Kidney capillary endothelial cell (primary cell): ENCODE measurements around the gene ANTXR1.

Source experiments
- DNase-seq: peaks from one replicate; pipeline ENCODE4 v3.0.0-alpha.2; 2018; ENCODE audit warnings: low spot score

The ANTXR1 gene

DNA sequence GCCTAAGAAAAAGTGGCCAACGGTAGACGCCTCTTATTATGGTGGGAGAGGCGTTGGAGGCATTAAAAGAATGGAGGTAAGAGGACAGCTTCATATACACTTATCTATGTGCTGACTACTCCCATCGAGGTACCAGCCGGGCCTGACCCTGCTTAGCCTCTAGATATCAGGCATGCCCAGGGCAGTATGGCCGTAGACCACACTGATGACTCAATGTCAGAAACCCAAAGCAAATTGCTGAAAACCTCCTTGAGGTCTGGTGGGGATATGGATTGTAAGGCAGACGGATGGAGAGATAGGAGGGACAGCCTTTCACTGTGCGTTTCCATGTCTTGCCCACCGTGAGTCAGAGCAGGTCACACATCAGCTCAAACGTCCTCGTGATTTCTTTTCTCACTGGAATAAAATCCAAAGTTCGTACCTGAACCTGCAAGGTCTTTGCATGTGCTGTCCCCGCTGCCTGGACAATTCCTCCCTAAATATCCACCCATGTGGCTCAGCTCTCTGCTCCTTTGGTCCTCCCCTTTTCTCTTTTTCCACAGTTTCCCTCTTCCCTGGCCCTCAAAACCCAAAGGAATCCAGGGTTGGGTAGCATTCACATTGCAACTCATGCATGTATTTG is 168.9 kb downstream of the ANTXR1 start:
- DNase-seq: no peak

DNA sequence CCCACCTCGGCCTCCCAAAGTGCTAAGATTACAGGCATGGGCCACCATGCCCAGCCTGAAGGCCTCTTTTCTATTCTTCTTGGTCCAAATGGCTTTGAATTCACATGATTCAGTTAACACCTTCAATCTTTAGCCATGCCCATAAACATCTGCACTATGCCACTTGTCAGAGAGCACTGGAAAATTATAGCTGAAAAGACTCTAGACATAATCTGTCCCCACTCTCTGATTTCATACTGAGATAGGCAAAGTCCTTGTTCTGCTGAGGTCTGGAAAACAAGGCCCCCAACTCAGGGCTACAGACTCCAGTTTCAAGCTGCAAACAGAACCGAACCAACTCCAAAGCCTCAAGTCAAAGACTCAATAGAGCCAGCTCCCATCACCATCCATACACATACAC is 170.7 kb downstream of the ANTXR1 start:
- DNase-seq: no peak

DNA sequence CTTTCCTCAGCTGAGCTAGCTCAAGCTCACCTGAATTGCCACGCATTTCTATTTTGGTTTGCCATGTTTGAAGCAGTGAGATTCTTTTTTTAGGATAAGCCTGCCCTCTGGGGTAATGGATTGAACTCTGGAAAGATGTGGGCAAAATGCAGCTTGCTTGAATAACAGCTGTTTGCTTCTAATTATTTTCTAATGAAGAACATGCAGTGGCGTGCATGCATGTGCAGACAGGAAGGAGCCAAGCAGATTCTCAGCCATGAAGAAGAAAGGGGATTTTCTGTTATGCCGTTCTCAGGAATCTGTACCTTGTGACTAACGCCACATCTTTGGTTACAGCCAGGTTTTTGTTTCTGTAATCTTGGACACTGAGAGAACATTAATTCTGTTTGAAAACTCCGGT is 171.2 kb downstream of the ANTXR1 start:
- DNase-seq: no peak

DNA sequence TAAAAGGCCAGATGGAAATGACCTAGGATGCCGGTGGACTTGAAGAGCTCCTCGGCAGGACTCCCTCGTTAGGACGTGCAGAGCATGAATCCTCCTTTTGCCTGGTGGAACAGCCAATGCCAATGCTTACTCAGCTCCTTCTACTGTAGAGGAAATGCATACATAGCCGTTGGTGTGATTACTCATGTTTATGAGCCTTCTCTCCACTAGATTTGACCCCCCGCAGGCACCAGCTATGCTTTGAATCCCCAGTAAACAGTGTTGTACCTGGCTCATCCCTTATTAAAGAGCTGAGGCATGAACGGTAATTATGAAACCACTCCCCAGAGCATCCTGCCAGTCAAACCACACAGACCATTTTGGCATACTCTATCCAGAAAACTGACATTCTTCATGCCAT is 172.8 kb downstream of the ANTXR1 start:
- DNase-seq: no peak

DNA sequence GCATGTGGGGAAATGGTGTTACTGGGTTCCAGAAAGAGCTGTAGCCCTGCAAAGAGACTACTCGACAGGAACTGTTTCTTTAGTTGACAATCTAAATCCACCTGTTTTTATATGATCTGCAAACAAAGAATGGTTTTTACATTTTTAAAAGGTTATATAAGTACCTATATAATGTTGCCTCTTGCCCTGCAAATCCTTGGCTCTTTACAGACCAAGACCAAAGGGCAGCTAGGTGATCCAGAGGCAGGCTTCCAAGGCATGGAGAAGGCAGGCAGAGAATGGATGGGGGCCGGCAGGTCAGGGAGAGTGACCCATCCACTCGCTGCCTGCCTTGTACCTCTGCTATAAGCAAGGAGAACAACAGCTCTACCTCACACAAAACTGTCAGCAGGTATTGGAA is 173.6 kb downstream of the ANTXR1 start:
- no peak for DNase-seq

DNA sequence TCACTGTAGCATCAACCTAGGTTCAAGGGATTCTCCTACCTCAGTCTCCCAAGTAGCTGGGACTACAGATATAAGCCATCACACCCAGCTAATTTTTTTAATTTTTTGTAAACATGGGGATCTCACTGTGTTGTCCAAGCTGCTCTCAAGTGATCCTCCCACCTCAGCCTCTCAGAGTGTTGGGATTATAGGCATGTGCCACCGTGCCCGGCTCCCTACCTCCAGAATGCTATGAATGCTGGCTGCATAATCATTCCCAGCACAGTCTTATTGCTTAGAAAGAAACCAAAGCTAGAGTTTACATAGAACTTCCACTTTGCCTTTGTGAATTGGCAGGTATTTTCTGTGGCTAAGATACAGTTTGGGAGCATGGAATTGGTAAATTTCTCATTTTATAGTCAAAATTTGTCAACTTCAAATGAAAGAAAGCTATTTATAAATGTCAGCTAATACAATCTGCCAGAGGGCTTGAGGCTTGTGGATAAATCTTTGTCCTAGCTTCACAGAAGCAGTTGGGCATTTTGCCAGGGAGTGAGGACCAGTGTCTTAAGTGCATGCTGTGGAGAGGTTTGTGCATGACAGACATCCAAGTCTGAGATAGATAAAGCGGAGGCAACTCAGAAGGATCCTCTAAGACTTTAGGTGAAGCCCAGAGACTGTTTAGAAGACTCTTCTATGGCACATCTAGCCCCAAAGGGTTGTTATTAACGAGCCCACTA is 175.4 kb downstream of the ANTXR1 start:
- no peak for DNase-seq

DNA sequence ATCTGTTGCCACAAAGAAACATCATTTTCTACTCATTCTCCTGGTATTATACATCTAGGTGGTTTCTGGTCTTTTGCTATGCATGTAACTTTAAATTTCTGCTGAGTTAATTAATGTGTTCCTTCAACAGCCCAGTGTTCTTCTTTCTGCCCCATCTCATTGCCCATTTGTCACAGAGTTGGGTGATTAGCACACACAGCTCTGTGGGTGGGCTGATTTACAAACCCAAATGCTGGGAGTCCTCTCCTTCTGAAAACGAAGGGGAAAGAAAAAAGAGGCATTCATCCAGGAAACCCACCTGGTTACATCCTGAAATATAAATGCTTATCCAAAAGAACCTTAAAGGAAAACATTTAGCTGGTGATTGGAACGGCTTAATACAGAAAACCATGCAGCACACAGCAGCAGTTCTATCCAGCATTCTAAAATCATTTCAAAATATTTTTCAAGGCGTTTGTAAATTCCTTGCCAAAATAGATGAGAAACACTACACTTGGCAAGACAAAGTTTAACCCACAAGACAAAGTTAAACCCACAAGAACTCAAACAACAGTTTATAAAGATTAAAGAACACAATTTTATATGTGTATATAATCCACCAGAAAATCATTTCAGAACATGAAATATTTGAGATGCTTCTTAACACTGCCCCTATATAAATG is 177.9 kb downstream of the ANTXR1 start:
- no peak for DNase-seq

DNA sequence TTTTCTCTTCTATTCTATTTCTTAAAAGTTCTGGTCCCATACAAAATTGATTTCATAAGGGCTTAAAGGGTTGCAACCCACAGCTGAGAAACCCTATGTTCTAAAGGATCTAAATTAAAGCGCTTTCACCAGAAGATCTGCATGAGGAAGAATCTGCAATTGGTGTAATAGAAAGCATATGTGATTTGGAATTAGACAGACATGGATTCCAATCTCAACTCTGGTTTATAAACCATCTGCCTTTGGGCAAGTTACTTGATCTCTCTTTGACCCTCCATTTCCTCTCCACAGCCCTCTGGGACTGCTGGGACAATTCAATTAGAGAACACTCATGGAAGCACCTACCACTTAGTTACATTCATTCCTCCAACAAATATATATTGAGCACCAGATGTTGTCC is 178.7 kb downstream of the ANTXR1 start:
- DNase-seq: no peak

DNA sequence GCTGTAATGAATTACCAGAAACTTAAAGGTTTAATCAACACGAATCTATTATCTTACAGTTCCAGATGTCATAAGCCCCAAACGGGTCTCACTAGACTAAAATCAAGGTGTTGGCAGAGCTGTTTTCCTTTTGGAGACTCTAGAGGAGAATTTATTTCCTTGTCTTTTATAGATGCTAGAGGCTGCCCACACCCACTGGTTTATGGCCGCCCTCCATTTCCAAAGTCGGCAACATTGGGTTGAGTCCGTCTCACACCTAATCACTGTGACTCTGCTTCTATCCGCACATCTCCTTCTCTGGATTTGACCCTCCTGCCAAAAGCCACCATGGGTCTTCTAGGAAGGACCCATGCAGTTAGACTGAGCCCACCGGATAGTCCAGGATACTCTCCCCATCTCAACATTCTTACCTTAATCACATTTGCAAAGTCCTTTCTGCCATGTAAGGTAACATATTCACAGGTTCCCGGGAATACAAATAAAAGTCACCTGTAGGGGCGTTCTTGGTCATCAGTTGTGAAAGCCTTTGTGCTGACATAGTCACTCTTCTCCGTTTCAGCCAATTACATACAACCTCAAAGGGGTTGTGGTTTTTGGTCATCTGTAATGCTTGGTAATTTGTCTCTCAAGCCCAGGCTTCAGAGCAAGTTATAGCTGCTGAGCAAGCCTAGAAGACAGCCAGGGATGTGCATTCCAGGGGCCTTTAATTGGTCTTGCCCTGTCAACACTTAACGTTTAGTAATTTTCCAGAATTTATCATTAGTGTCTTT is 179.4 kb downstream of the ANTXR1 start:
- no peak for DNase-seq

DNA sequence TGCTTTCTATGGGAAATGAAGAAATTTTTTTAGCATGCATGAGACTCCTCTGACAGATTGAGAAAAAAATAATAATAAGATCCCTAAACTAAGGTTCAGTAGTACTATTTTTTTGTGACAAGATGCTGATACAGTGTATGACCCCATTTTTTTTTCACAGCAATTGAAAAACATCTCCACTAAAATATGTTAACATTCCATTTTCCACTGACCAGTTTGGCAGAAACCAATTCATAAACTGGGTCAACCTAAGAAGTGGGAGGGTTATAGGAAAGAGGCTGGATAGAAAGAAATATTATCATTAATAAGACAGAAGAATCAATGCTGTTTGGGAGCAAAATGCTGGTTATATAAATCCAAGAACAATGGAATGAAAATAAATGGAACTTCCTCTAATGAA is 182.7 kb downstream of the ANTXR1 start:
- DNase-seq: no peak

DNA sequence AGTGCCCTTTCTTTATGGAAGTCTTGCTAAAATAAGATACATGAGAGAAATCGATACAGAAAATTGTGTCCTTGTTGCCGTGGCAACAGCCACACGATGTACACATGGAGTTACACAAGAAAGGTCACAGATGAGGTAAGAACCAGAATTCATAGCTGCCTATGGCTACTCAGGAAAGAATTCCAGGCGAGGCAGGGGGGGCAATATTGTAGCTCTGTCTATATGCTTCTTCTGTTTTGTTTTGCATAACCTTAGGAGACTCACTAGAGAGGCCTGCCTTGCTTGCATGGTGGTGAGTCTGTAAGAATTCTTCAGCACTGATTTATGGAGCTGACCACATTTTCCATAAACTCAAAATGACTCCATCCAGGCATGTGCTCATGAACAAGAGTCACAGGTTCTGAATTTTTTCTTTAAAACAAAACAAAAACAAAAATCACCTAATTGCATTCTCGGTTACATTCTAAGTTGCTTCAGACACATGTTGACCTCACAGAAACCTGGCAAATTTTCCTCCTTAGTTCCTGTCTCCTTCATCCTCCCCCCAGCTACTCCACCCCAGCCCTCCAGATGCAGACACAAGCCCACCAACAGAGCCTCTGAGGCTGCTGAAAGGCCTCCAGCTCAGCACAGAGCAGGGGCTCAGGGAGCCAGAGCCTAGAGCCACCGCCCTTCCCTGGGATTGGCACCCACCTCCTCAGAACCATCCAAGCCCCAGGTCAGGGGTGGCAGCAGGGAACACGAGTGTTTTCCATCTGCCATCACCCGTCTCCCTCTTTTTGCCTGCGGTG is 183.5 kb downstream of the ANTXR1 start:
- no peak for DNase-seq

DNA sequence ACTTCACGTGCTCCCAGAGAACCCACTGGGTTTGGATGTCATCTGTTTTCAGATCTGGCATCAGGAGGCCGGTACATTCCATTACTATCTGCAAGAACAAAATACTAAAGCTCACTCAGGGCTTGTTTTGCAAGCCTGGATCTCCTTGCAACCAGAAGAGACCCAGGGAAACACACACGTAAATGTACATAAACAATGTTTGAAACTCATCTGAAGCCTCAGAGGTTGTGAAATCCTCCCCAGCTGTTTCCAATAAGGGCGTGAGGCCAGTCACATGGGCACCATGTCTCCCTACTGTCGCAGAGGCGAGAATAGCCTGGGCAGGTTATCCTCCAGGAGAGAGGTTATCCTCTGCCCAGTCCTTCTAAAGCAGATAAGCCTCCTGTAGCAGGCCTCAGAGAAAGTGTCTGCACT is 187.1 kb downstream of the ANTXR1 start:
- no peak for DNase-seq

DNA sequence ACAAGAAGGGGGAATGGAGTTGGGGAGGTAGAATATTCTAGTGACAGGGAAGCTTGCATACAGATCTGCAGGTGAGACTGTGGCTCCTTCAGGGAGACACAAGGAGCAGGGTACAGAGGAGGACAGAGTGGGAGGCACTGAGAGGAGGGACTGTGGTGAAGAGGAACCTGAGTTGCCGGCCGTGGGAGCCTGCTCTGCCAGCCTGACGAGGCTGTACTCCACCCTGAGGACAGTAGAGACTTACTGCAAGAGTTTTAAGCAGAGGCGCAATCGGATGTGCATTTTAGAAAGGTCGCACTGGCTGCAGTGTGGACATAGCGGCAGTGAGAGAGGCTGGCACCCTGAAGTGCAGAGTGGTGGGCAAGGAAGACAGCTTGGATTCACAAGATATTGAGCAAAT is 188.3 kb downstream of the ANTXR1 start:
- DNase-seq: no peak

DNA sequence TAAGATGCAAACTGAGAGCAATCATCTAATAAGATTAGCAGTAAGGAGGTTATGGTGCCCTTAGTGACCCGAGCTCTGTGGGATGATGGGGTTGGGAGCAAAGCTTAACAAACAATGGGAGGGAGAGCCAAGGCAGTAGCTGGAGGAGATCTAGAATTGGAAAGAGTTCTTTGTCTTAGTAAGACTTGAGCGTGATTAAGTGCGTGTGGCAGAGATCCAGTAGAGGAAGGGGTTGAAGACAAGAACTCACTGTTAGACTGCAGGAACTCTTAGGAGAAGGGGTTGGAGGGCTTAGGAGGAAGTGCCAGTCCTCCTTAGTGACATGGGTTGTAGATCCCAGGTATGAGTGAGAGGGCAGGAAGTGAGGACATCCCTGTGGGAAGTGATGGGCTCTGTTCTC is 189.3 kb downstream of the ANTXR1 start:
- DNase-seq: no peak

DNA sequence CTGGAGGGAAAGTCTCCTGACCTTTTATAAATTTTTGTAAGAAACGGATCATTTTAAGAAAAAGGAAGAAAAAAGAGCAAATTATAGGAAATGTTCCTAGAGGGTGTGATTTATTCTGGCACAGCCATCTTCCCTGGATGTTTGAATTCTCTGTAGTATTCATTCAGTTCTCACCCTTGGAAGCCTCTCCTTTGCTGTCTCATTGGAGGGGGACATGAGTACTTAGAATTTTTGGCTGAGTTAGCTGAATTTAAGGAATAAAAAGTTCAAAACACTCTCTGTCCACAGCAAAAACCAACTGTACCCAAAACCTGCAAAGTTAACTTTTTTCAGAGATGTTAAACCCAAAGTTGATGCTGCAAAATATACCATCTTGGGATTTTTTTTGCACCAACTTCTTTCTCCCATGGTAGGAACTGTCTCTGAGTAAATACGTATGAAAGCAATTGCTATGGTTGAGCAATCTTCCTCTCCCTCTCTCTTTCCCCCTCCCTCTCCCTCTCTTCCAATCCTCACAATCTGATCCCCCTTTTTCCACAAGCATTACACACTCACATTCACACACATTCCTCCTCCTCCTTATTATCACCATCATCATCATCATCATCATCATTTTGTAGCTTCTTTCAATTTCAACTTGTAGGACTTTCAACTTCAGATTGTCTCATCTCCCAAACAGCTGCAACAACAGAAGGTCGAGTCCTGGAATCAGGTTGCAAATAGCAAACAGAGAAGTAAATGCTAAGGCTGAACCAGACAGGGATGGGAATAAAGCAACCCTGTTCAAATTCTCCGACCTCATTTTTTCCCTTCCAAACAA is 190.4 kb downstream of the ANTXR1 start:
- DNase-seq: no peak

DNA sequence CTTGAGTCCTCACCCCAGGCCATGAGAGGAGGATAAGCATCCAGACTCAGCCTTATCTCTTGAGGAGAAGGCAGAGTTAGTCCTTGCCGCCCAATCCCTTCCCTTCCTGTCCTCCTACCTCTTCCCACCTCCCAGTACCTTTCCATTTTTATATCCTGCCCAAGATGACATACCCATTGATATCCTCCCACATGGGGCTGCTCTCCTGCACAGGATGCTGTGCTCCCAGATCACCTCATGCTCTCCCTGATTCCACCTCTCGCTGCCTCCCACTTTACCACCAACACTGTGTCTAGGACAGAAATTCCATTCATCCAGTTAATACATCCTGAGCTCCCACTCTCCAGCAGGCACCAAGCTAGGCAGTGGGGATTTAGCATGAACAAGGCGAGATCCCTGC is 191.7 kb downstream of the ANTXR1 start:
- no peak for DNase-seq

DNA sequence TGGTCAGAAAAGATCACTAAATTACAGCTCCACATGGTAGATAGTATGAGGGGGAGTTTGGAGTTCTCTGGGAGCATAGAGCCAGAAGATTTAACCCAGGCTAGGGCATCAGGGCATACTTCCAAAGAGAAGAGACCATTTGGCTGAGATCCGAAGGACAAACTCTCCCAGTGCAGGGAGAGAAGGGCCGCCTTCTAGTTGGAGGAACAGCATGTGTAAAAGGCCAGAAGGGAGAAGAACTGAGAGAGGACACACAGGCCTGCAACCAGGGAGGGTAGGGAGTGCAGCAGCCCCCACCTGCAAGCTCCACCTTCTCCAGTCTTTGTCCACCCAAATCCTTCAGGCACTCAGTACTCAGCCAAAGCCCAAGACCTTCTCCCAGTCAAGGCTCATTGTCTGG is 192.1 kb downstream of the ANTXR1 start:
- DNase-seq: no peak

DNA sequence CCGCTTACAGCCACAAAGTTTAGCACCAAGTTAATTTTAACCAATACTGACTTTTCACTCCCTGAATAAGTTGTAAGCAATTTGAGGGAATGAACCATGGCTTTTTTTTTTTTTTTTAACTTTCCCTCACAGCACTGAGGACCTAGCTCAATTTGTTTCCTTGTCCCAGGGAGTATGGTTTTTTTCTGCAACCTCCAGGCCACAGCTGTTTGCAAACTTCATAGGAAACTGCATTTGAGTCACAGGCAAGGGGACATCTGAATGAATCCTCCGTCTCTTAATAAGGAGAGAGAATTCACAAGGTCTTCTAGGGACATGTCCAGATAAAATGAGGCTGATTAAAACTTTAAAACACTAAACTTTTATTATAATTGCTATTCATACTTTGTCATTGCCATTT is 192.5 kb downstream of the ANTXR1 start:
- no peak for DNase-seq

DNA sequence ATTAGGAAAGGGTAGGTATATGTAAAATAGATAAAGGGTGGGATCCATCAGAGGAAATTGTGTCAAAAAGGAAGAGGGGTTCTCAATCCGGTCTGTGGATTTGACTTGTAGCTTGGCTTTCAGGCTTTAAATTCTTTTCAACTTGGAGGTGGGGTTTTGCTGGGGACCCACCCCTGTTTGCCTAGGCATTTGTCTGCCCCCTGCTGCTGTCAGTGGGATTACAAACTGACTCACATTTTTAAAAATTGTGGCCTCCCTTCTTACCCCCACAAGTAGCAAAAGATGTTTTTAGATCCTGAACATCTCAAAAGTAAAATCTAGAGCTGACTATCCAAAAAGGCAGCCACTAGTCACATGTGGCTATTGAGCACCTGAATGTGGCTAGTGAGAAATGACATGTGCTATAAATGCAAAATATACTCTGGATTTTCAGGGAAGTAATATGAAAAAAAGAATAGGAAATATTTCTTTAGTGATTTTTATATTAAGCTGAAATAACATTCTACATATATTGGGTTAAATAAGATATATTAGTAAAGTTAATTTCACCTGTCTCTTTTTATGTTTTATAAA is 195.1 kb downstream of the ANTXR1 start:
- DNase-seq: no peak

DNA sequence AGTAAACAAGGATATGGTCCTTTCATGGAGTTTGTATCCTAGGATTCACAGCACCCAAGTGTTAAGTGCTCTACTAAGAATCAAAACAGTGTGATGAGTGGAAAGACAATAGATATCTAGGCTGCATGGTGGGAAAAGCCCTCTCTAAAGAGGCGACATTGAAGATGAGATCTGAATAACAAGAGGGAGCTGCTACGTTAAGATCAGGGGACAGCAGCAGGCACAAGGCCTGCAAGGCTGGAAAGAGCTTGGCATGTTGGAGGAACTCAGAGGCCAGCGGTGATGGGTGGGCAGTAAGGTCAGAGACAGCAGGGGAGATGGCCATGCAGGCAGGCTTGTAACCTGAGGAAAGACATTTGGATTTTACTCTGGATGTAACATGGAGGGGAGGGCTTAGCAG is 196.5 kb downstream of the ANTXR1 start:
- DNase-seq: no peak

DNA sequence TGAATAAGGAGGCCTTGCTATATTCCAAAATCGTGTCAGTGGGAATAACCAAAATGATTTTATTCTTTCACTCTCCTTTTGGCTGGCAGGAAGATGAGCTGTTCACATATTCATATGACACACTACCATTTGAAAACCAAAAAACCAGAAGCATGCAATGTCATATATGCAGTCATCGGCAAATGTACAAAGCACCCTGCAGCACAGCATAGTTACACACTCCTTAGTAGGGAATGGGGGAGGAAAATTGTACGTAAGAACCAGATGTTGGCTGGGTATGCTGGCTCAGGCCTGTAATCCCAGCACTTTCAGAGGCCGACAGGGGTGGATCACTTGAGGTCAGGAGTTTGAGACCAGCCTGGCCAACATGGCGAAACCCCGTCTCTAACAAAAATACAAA is 197.4 kb downstream of the ANTXR1 start:
- DNase-seq: no peak
